Measurements from ENCODE around the gene PRRT2.

The PRRT2 gene

GRCh38 chr16:29863669-29863984, 51.6 kb downstream of the PRRT2 start:
- DNase-seq (ENCODE audit: low read depth), result no peak
- no peak for TF ChIP-seq CTCF (IDR thresholded peaks at IDR 0.05; ENCODE audit: low read depth, low read length, missing control alignments)
- H3K4me3 ChIP-seq (ENCODE audit: low read depth, low read length), result peak overlapping the region; percentile 26; the same call in 1 of the 2 replicates

GRCh38 chr16:29864205-29864604, 52.2 kb downstream of the PRRT2 start:
- no peak for TF ChIP-seq CTCF (IDR thresholded peaks at IDR 0.05; ENCODE audit: low read depth, low read length, missing control alignments)
- DNase-seq (ENCODE audit: low read depth), result no peak
- H3K4me3 ChIP-seq (ENCODE audit: low read depth, low read length), result no peak overlapping the region

Measured in GM12864 (cell line).